Memory B cell (primary cell): Measurements from ENCODE around the gene THBS3.

Experiments
- ATAC-seq: fragments of 150-1000 bp; cut with Tn5 transposase; 2 replicates; pipeline ENCODE4 v1.10.0; 2021; ENCODE audit warnings: low read depth, mild to moderate bottlenecking, moderate library complexity
- DNase-seq, 2 donors: peaks; one replicate each; pipeline ENCODE4 v3.0.0; 2022; ENCODE audit warnings: low spot score in 2 of 2
- H3K27ac Mint-ChIP-seq: one replicate; pipeline ENCODE4 v1.8.0; 2022; ENCODE audit warnings: mild to moderate bottlenecking, moderate library complexity, mixed read lengths
- H3K27me3 Mint-ChIP-seq: one replicate; pipeline ENCODE4 v1.8.0; 2022; ENCODE audit warnings: mixed read lengths
- H3K36me3 Mint-ChIP-seq: one replicate; pipeline ENCODE4 v1.8.0; 2022; ENCODE audit warnings: mild to moderate bottlenecking, mixed read lengths
- H3K4me1 Mint-ChIP-seq: one replicate; pipeline ENCODE4 v1.8.0; 2022; ENCODE audit warnings: mixed read lengths
- H3K4me3 Mint-ChIP-seq: one replicate; pipeline ENCODE4 v1.8.0; 2022; ENCODE audit warnings: mild to moderate bottlenecking, moderate library complexity, mixed read lengths
- H3K9me3 Mint-ChIP-seq: one replicate; pipeline ENCODE4 v1.8.0; 2022; ENCODE audit warnings: mixed read lengths

THBS3 gene

DNA sequence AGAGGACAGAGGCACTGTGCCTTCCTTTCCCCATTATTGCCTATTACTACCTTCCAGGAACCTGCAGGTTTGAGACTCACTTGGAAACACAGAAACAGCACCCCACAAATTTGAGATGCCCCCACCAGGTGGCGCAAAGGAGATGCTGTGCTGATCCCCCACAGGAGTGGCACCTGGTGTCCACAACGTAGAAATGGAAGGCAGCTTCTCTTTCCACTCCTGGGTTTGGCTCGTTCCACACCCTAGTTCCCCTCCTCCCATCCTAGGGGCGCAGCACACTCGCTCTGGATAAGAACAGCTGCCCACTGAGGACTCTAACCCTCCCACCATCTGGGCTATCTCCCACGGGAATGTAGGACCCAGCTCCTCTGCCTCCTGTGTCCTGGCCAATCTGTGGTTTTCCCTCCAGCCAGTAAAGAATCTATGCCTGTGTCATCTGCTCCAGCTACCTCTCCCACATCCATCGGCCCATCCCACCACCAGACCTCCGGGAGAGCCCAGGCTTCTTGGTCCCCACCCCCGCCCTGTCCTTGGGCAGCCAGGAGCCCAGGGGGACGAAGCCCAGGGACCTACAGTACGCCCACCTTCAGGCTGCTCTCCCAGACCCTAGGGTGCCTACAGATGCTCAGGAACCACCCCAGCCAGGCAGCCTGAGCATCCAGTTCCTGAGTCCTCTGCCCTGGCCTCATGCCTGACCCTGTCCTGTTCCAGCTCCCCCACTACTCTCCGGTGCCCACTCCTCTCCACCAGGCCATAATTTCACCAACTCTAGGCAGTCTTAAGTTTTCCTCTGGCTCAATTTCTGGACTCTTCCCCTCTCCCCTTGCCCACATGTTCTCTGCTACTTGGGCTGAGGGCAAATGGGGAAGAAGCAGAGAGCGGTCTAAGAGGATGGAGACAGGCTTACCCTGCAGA is 549 bp downstream of the THBS3 start:
- ATAC-seq (peak; percentile 33), DNase-seq (peak; percentile 93 to 96)
- Mint-ChIP-seq H3K4me1 (peaks cover 24% of the 10 kb centered on the region), H3K9me3 (no peaks in the 10 kb centered on the region), H3K36me3 (peaks cover 5% of the 10 kb centered on the region), H3K27ac (peak overlapping the region; percentile 99), H3K4me3 (peak overlapping the region; percentile 50), H3K27me3 (no peaks in the 10 kb centered on the region)

DNA sequence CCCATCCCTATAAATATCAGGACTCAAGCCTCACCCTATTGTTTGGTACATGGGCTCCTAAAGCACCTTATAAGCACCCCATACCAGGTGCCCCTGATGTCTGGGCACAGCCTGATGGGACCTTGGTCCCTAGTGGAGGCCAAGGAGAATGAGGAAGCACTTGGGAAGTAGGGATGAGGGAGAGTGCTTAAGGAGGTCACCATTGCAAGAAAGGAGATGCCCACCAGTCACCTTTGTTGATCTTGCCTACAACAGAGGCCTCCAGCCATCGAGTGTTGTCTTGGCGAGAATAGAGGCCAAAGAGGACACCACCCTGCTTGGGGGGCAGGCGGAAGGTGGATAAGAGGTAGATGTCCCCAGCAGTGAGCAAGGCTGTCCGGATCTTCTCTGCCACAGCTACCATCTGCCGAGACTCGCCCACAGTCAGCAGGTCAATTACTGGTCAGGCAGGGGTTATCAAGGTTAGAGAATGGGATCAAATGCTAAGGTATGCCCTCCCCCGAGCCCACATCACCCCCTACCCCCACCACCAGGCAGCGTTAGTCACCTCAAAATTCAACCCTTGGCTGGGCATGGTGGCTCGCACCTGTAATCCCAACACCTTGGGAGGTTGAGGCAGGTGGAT is 1.6 kb downstream of the THBS3 start:
- Mint-ChIP-seq H3K4me3 (no peak overlapping the region), H3K9me3 (no peaks in the 10 kb centered on the region), H3K27ac (no peak overlapping the region), H3K36me3 (peaks cover 3% of the 10 kb centered on the region), H3K27me3 (no peaks in the 10 kb centered on the region), H3K4me1 (peaks cover 24% of the 10 kb centered on the region)
- DNase-seq (no peak), ATAC-seq (no peak)

DNA sequence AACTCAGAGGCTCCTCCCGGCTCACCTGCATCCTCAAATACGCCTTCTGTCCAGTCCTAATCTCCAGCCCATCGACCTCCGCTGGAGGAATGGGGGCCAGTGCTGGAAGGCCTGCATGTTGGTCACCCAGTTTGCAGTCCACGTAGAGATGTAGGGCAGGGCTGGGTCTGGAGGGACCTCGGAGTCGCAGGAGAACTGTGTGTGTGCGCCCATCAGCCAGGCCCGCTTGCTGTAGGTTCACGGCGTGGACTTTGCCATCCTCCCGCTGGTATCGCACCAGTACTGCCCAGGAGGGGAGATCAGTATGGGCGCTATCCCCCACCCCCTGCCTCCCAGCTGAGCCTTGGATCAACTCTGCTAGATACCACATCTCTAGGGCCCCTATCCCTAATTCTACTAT is 2.7 kb downstream of the THBS3 start:
- H3K36me3 Mint-ChIP-seq, result no peaks in the 10 kb centered on the region
- no peak overlapping the region for H3K4me3 Mint-ChIP-seq
- ATAC-seq, result no peak
- peaks cover 21% of the 10 kb centered on the region for H3K4me1 Mint-ChIP-seq
- no peak for DNase-seq
- H3K27me3 Mint-ChIP-seq, result no peaks in the 10 kb centered on the region
- no peak overlapping the region for H3K27ac Mint-ChIP-seq
- H3K9me3 Mint-ChIP-seq, result no peaks in the 10 kb centered on the region

DNA sequence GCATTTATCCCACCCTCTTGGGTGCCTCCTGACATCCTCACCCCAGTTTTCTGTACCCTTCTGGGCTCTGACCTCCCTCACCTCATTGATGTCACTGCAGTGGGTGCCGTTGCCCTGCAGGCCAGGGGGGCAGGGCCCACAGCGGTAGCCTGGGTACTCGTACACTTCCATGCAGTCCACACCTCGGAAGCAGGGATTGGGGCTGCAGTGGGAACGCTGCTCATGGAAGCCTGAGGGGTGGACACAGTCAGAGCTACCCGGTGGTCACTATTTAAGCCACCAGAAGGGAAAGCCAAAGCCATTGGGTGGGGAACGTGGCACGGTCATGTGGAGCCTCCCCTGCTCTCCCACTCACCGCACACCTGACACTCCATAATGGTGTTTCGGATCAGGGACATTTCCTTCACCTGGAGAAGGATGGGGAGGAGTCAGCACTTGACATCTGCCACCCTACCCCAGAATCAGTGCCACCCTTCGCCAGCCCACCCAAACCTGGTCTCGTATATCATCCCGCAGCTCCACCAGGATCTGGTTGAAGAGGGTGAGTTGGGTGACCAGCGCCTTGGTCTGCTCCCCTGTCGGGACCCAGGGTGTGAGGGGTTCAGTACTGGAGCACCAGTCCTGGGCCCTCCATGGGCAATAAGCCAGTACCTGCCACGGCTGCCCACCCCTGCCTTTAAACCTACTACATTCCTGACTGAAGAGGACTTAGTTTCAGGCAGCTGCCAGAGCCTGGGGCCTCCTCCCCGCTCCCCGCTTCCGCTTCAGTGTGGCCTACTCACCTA is 4.8 kb downstream of the THBS3 start:
- H3K27ac Mint-ChIP-seq, result no peak overlapping the region

DNA sequence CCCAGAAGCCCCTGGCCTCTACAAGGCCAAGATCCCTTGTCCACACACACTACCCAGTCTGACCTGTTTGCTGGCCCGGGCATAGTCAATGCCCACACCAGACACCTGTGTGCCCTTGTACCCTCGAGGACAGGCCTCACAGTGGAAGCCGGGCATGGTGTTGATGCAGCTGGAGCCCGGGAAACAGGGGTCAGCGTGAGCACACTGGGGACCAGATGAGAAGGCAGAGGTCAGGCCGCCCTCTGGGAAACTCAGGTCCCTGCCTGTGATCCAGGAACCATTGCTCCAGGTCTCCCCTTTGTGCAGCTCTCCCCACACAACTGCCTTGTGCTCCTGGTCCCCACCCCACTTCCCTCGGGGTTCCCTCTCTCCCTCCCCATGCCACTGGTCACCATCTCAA is 5.5 kb downstream of the THBS3 start:
- Mint-ChIP-seq H3K27ac (no peak overlapping the region), H3K36me3 (no peaks in the 10 kb centered on the region)

More for the DNA sequence above, 4.8 kb downstream of the THBS3 start:
- no peak overlapping the region for H3K4me3 Mint-ChIP-seq
- no peak for ATAC-seq
- DNase-seq, result no peak
- no peaks in the 10 kb centered on the region for H3K36me3 Mint-ChIP-seq
- H3K4me1 Mint-ChIP-seq, result peaks cover 12% of the 10 kb centered on the region
- H3K27me3 Mint-ChIP-seq, result no peaks in the 10 kb centered on the region
- H3K9me3 Mint-ChIP-seq, result no peaks in the 10 kb centered on the region

DNA sequence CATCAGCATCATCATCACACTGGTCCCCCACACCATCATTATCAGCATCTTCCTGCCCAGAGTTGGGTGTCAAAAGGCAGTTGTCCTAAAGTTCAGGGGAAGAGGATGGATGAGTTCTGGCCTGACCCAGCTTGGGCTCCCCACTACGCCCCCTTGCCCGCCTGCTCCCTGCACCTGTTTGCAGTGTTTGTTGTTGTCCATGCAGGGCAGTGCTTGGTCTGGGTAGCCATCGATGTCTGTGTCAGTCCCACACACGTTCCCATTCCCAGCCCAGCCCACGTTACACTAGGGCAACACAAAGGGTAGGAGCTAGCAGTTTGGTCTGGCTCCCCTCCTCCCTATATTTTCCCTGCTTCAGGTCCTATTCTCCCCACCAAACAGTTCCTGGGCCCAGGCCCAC is 6.8 kb downstream of the THBS3 start:
- no peaks in the 10 kb centered on the region for H3K9me3 Mint-ChIP-seq
- no peaks in the 10 kb centered on the region for H3K4me1 Mint-ChIP-seq
- no peak overlapping the region for H3K4me3 Mint-ChIP-seq
- no peak for DNase-seq
- no peaks in the 10 kb centered on the region for H3K27me3 Mint-ChIP-seq
- no peak for ATAC-seq
- no peak overlapping the region for H3K27ac Mint-ChIP-seq
- H3K36me3 Mint-ChIP-seq, result no peaks in the 10 kb centered on the region

More for the DNA sequence above, 5.5 kb downstream of the THBS3 start:
- Mint-ChIP-seq H3K27me3 (no peaks in the 10 kb centered on the region), H3K9me3 (no peaks in the 10 kb centered on the region), H3K4me3 (no peak overlapping the region), H3K4me1 (peaks cover 6% of the 10 kb centered on the region)
- DNase-seq (no peak), ATAC-seq (no peak)

DNA sequence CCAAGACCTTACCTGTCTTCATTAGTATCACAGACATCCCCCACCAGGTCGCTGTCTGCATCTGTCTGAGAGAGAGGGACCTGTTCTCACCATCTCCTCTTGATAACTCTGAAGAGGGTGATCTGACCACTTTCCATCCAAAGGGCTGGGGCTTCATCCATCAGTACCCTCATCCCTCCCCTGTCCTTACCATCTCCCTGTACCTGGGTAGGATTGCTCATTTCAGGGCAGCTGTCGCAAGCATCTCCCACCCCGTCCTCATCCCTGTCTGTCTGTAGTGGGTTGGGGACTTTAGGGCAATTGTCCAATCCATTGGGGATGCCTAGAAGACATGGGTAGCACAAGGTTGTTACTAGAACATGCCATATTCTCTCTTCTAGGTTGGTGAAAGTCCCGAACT is 7.9 kb downstream of the THBS3 start:
- no peak for ATAC-seq
- Mint-ChIP-seq H3K27me3 (no peaks in the 10 kb centered on the region), H3K9me3 (no peaks in the 10 kb centered on the region), H3K36me3 (no peaks in the 10 kb centered on the region), H3K4me1 (peaks cover 3% of the 10 kb centered on the region), H3K4me3 (no peak overlapping the region), H3K27ac (no peak overlapping the region)
- no peak for DNase-seq

DNA sequence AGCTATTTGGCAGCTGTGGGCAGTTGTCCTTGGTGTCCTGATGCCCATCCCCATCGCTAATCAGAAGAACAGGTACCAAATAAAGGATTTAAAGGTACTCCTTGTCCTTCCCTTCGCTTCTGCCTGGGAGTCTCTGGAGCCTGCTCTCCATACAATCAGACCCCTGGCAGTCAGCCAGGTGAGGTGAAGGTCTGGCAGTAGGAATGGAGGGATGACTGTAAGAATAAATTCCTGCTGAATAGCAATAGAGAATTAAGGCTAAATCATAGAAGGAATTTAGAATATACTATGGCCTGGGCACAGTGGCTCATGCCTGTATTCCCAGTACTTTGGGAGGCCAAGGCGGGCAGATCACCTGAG is 9.2 kb downstream of the THBS3 start:
- Mint-ChIP-seq H3K36me3 (no peaks in the 10 kb centered on the region), H3K27ac (no peak overlapping the region), H3K4me3 (no peak overlapping the region), H3K27me3 (no peaks in the 10 kb centered on the region), H3K4me1 (peaks cover 14% of the 10 kb centered on the region), H3K9me3 (no peaks in the 10 kb centered on the region)
- ATAC-seq (no peak), DNase-seq (no peak)

DNA sequence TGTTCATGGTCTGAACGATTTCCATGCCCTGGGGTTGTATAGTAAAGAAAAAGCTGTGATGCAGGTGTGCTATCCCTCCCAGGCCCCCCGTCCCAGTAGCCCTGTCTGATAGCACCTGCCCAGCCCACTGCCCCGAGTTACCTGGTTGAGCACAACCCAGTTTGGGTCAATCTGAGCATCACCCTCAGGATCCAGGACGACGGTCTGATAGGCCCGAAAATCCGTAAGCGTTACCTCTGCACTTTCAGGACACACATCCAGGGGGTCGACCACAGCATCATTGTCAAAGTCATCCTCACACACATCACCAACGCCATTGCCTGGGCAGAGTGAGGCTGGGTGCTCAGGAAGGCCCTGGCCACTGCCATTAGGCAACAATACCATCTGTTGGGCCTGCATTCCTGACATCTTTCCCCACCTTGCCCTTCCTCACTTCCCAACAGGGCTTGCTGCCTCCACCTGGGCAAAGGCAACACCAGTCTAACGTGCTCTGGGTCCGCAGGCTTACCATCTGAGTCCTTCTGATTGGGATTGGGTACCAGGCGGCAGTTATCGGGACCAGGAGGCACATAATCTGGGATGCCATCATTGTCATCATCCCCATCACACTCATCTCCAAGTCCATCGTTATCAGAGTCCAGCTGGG is 9.7 kb downstream of the THBS3 start:
- DNase-seq, result no peak
- Mint-ChIP-seq H3K27ac (no peak overlapping the region), H3K36me3 (no peaks in the 10 kb centered on the region), H3K9me3 (no peaks in the 10 kb centered on the region), H3K27me3 (no peaks in the 10 kb centered on the region), H3K4me3 (no peak overlapping the region), H3K4me1 (peaks cover 19% of the 10 kb centered on the region)
- no peak for ATAC-seq

DNA sequence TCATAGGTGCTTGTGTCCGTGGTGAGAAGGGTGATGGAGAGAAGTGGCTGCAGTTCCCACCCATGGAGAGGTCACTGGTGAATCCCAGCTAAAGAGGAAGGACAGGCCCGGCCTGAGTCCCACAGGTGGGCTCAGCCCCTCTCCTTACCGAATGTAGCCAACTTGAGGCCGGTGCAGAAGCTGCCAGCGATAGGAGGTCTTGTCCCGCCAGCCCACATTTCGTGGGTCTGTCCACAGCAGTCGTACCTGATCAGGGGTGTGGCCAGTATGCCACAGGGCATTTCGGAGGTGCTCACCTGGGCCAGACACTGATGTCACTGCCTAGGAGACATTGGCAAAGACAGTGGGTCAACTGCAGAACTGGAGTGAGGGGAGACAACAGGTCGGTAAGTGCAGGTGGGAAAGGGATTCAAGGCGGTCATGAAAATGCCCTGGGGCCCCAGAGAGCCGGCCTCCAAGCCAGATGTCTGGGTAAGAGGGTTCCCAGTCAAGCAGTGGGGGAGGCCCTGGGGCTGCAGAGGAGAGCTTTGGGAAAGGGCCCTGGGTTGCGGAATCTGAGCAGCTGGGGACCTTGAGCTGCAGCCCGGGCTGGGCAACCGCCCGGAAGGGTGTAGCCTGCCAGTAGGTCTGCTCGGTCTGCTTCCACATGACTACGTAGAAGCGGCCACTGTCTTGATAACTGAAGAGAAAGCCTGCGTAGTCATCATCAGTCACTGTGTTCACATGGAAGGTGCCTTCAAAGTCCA is 10.6 kb downstream of the THBS3 start:
- Mint-ChIP-seq H3K27me3 (no peaks in the 10 kb centered on the region), H3K4me1 (peaks cover 22% of the 10 kb centered on the region), H3K36me3 (no peaks in the 10 kb centered on the region), H3K9me3 (no peaks in the 10 kb centered on the region), H3K4me3 (no peak overlapping the region), H3K27ac (no peak overlapping the region)
- DNase-seq (no peak), ATAC-seq (no peak)

DNA sequence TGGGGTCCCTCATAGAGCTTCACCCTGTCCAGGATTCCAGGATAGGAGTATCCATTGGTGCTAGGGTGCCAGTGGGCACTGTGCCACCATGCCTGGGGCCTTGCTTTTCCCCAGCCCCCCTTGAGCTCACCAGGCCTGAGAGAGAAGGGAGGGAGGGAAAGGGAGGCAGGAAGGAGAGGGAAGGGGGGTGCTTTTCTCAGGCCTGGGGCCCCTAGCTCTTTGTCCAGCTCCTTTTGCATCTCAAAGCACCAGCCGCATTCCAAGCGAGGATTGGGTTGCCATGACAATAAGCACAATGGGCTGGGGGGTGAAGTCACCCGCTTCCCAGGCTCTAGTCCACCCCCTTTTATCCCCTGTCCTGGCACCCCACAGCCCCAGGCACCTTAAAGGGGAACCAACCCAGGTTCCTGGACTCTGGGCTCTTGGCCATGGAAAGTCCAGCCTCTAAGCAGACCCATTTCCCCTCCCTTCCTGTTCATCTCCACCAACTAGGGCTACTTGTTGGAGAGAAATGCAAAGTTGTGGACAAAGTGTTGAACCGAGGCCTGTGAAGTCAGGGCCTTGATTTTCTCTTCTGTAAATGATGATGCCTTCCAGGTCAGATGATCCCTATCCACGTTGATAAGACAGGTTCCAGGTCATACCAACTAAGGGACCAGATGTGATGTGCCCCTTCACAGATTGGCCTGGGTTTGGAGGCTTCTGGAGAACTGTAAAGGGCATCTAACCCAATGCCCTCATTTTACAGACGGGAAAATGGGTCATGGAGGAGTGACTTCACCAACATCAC is 11.4 kb downstream of the THBS3 start:
- Mint-ChIP-seq H3K36me3 (no peaks in the 10 kb centered on the region), H3K9me3 (no peaks in the 10 kb centered on the region), H3K27me3 (no peaks in the 10 kb centered on the region), H3K4me3 (no peak overlapping the region), H3K4me1 (peaks cover 22% of the 10 kb centered on the region), H3K27ac (no peak overlapping the region)
- DNase-seq (no peak), ATAC-seq (no peak)

DNA sequence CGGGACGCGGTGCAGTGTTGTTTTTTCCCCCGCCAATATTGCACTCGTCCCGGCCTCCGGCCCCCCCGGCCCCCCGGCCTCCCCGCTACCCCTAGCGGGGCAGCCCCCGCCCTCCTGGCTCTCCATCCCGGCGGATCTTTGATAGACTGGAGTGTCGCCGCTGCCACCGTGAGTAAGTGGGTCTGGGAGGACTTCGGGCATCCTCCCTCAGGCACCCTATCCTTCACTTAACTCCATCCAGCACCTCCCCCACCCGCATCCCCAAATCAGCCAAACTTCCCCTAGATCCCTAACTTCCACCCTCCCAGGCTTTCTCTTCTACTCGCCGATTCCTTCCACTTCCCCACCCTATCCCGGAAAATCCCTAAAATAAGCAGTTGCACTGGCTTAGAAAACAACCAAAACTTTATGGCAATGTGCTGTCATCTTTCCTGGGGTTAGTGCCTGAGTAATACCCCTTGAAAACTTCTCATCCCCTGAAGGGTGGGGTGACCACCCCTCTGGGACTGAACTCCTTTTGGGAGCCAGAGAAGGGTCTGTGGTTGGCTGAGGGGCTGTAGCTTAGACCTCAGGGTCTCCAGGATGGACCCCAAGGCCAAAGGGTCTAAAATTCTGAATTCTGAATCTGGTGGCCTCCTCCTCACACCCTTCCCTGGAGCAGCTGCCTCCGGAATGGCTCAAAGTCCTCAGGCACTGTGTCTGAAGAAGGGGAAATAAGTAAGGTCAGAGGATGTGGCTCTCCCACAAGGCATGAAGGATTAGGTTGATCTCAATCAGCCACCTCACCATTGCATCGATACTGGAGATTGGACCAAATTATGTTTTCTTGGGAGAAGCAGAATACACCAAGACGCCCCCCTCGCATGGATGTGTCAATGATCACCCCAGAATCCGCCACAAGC is 12.2 kb downstream of the THBS3 start:
- no peaks in the 10 kb centered on the region for H3K27me3 Mint-ChIP-seq
- ATAC-seq (no peak), DNase-seq (no peak)
- peaks cover 22% of the 10 kb centered on the region for H3K4me1 Mint-ChIP-seq
- H3K9me3 Mint-ChIP-seq, result no peaks in the 10 kb centered on the region
- H3K36me3 Mint-ChIP-seq, result no peaks in the 10 kb centered on the region
- H3K4me3 Mint-ChIP-seq, result peak overlapping the region; percentile 69
- peak overlapping the region; percentile 92 for H3K27ac Mint-ChIP-seq
